Ovary (tissue), 9 donors: ENCODE measurements around the gene SDK1. TPM values are rescaled to one million over a fixed set of nuclear protein-coding genes. Genes with fewer than 3 reads are reported as not detected.
"Not testable (repeated sequence)": the region's sequence is repeated elsewhere in the genome, so short reads cannot be mapped to it uniquely, and the experiment has no call there.

Source experiments
- DNase-seq, 5 donors: peaks; one replicate each; pipeline ENCODE4 v3.0.0-alpha.2; 2019 to 2020
- H3K27ac ChIP-seq, 2 donors: fragments of 200-600 bp; one replicate each; pipeline versions ENCODE4 v1.5.1 to v1.8.0; 2019 to 2022
- H3K27me3 ChIP-seq: fragments of 200-600 bp; one replicate; pipeline ENCODE4 v1.8.0; 2022
- H3K36me3 ChIP-seq: fragments of 200-600 bp; sonication (generic); one replicate; pipeline ENCODE4 v1.5.1; 2019
- H3K4me1 ChIP-seq: one replicate; pipeline ENCODE4 v1.8.1; 2013; ENCODE audit warnings: mild to moderate bottlenecking, moderate library complexity; ENCODE audit not compliant: insufficient read depth
- H3K4me3 ChIP-seq: fragments of 200-600 bp; sonication (generic); one replicate; pipeline ENCODE4 v1.5.1; 2017
- H3K9me3 ChIP-seq, 2 donors: fragments of 200-600 bp in 1 of 2; sonication (generic) in 1 of 2; one replicate each; pipeline versions ENCODE4 v1.5.1 to v1.8.1; 2013 to 2019; ENCODE audit warnings: mild to moderate bottlenecking in 1 of 2, moderate library complexity in 1 of 2
- CTCF ChIP-seq, 3 donors: fragments of 450-650 bp in 2 of 3; fragments of 200-600 bp in 1 of 3; IDR thresholded peaks; one replicate each; pipeline versions ENCODE4 v1.5.1 to v1.8.0; 2016 to 2022; ENCODE audit warnings: antibody characterized with exemption in 3 of 3, mild to moderate bottlenecking in 1 of 3
- EP300 ChIP-seq: sonication (generic); formaldehyde crosslinking; IDR thresholded peaks from one replicate; pipeline ENCODE4 v1.6.1; 2017; ENCODE audit warnings: antibody characterized with exemption
- POLR2A ChIP-seq: fragments of 450-650 bp; IDR thresholded peaks from one replicate; pipeline ENCODE4 v1.6.1; 2017; ENCODE audit warnings: antibody characterized with exemption, mild to moderate bottlenecking, moderate library complexity
- WGBS, 3 donors: extraction: QIAGEN DNeasy Blood & Tissue Kit in 1 of 3; methylation state at CpG; one replicate each; pipeline versions ENCODE4 v1.1.5 to v1.1.7; 2013 to 2017; 5-methylcytosine and 5-hydroxymethylcytosine counted together
- intact Hi-C, 4 donors: fragments of 100-400 bp; cut with DNase I; formaldehyde crosslinking; loops; one replicate each; pipeline versions ENCODE4 v1.11.0 to v1.15.1; 2022 to 2023
- polyA plus RNA-seq, 2 donors: library from polyadenylated mRNA; stranded (reverse); fragments of 200-250 nt in 1 of 2; fragments of 350-450 nt in 1 of 2; fragmentation: Illumina TruSeq in 1 of 2; extraction: RNeasy Lipid Tissue Mini Kit (QIAGEN cat#74804) in 1 of 2; gene quantifications; one replicate each; pipeline ENCODE4 v1.2.3, GENCODE V29; 2013 to 2014
- total RNA-seq, 7 donors: library from RNA; depleted of rRNA in 2 of 7; stranded (reverse); fragments of >200 nt in 2 of 7; fragmentation: NEBNext Ultra II Directional in 3 of 7; extraction: Animal tissue kit (Norgen Biotek cat#: 25700) in 3 of 7; gene quantifications; one replicate each; pipeline versions ENCODE4 v1.1.0 to v1.2.4, GENCODE V29; 2016 to 2023
- donor health status: DM: no; HTN: no; CAD: no; lungs with moderate emphysema.
- donor health status: DM: no; HTN: no; CAD: no.
- donor health status: Bipolar disorder and iron deficiency.
- donor health status: DM: yes; HTN: yes; CAD: no.
- donor health status: DM: no; HTN: no; CAD: no.
- donor health status: DM: yes; HTN: yes; CAD: no.

The SDK1 gene
- total and polyA plus RNA-seq, 9 donors: 1.2 to 13.3 (median 4.4) TPM

- Histone ChIP-seq H3K9me3 (no peaks in the 10 kb centered on the region), H3K4me1 (no peaks in the 10 kb centered on the region), H3K4me3 (no peak overlapping the region), H3K27ac (no peak overlapping the region), H3K27me3 (no peaks in the 10 kb centered on the region), H3K36me3 (no peaks in the 10 kb centered on the region)
- intact Hi-C loops: no loop called here
- 50 to 67% (median 60%) methylated on average over 2 of the region's 2 CpGs for WGBS, 3 donors
- no peak for DNase-seq
- no peak for TF ChIP-seq CTCF (IDR thresholded peaks at IDR 0.05)
- no peak for TF ChIP-seq EP300
- TF ChIP-seq POLR2A: no peak
Measured at GRCh38 chr7:4093035-4093434, 792.0 kb downstream of the SDK1 start.

- DNase-seq: no peak
- Histone ChIP-seq H3K27ac (no peak overlapping the region), H3K4me1 (no peaks in the 10 kb centered on the region), H3K9me3 (no peaks in the 10 kb centered on the region), H3K36me3 (no peaks in the 10 kb centered on the region), H3K4me3 (no peak overlapping the region), H3K27me3 (no peaks in the 10 kb centered on the region)
- TF ChIP-seq EP300 (no peak), CTCF (IDR thresholded peaks at IDR 0.05) (no peak), POLR2A (no peak)
- 61 to 74% (median 65%) methylated on average over 21 of the region's 21 CpGs for WGBS, 3 donors
- intact Hi-C loops: no loop called here
Measured at GRCh38 chr7:4093483-4093882, 792.4 kb downstream of the SDK1 start.

GRCh38 chr7:4094158-4094557, 793.1 kb downstream of the SDK1 start:
- DNase-seq, H3K4me3 ChIP-seq, H3K27me3 ChIP-seq, H3K4me1 ChIP-seq, H3K9me3 ChIP-seq, H3K27ac ChIP-seq, intact Hi-C loops, H3K36me3 ChIP-seq: not testable (repeated sequence)
- WGBS, 3 donors: 91 to 98% (median 93%) methylated on average over 9 of the region's 9 CpGs

- H3K9me3 ChIP-seq: no peaks in the 10 kb centered on the region
- 86 to 93% (median 90%) methylated on average over 12 of the region's 12 CpGs for whole genome bisulfite sequencing, 3 donors
- intact Hi-C loops: no loop called here
Measured at GRCh38 chr7:4097001-4097609, 796.1 kb downstream of the SDK1 start.

More at GRCh38 chr7:4097001-4097609, 796.1 kb downstream of the SDK1 start:
- no peaks in the 10 kb centered on the region for H3K4me1 ChIP-seq
- no peak for DNase-seq
- H3K4me3 ChIP-seq: no peak overlapping the region
- H3K27me3 ChIP-seq: no peaks in the 10 kb centered on the region
- TF ChIP-seq POLR2A: no peak
- TF ChIP-seq CTCF (IDR thresholded peaks at IDR 0.05): no peak
- no peak for TF ChIP-seq EP300
- no peak overlapping the region for H3K27ac ChIP-seq
- H3K36me3 ChIP-seq: no peaks in the 10 kb centered on the region
